Measurements from ENCODE around the gene RPEL1.
"Not testable (repeated sequence)": the region's sequence is repeated elsewhere in the genome, so short reads cannot be mapped to it uniquely, and the experiment has no call there.

Gene RPEL1

GRCh38 chr10:103204353-103205255 is 41.1 kb upstream of the RPEL1 start:
- DNase-seq (ENCODE audit: extremely low read depth, low read depth), result peak; percentile 14
- TF ChIP-seq CTCF (IDR thresholded peaks at IDR 0.05; ENCODE audit: low read depth, low read length), result no peak

GRCh38 chr10:103205401-103205800 is 40.3 kb upstream of the RPEL1 start:
- not testable (repeated sequence) for DNase-seq (ENCODE audit: extremely low read depth, low read depth)

GRCh38 chr10:103206715-103207114 is 39.0 kb upstream of the RPEL1 start:
- not testable (repeated sequence) for DNase-seq (ENCODE audit: extremely low read depth, low read depth)

- no peak for TF ChIP-seq CTCF (IDR thresholded peaks at IDR 0.05; ENCODE audit: low read depth, low read length)
- DNase-seq (ENCODE audit: extremely low read depth, low read depth), result no peak
These were observed 38.5 kb upstream of the RPEL1 start for GRCh38 chr10:103207141-103207540.

- DNase-seq (ENCODE audit: extremely low read depth, low read depth), result not testable (repeated sequence)
These were observed 38.0 kb upstream of the RPEL1 start for GRCh38 chr10:103207643-103208042.

- not testable (repeated sequence) for DNase-seq (ENCODE audit: extremely low read depth, low read depth)
These were observed 35.4 kb upstream of the RPEL1 start for GRCh38 chr10:103210262-103210661.

- no peak for TF ChIP-seq CTCF (IDR thresholded peaks at IDR 0.05; ENCODE audit: low read depth, low read length)
- DNase-seq (ENCODE audit: extremely low read depth, low read depth), result no peak
These were observed 30.1 kb upstream of the RPEL1 start for GRCh38 chr10:103215601-103216000.

GRCh38 chr10:103216362-103216761 is 29.3 kb upstream of the RPEL1 start:
- not testable (repeated sequence) for DNase-seq (ENCODE audit: extremely low read depth, low read depth)

GRCh38 chr10:103224133-103224532 is 21.6 kb upstream of the RPEL1 start:
- no peak for TF ChIP-seq CTCF (IDR thresholded peaks at IDR 0.05; ENCODE audit: low read depth, low read length)
- DNase-seq (ENCODE audit: extremely low read depth, low read depth), result no peak

GRCh38 chr10:103224721-103225120 is 21.0 kb upstream of the RPEL1 start:
- DNase-seq (ENCODE audit: extremely low read depth, low read depth), result not testable (repeated sequence)

- no peak for DNase-seq (ENCODE audit: extremely low read depth, low read depth)
- TF ChIP-seq CTCF (IDR thresholded peaks at IDR 0.05; ENCODE audit: low read depth, low read length), result no peak
These were observed 19.7 kb upstream of the RPEL1 start for GRCh38 chr10:103225939-103226338.

Data from AG09319 (cell line).